Activated naive CD4-positive, alpha-beta T cell (primary cell): ENCODE results near the gene GNGT1.
"Not testable (repeated sequence)": the region's sequence is repeated elsewhere in the genome, so short reads cannot be mapped to it uniquely, and the experiment has no call there.

Source experiments
- DNase-seq, 4 experiments: peaks; one replicate each; lab custom pipeline; 2025; lab: John Stamatoyannopoulos, UW

The GNGT1 gene

GRCh38 chr7:93910076-93910994 is 4.0 kb downstream of the GNGT1 start:
- no peak for DNase-seq

- not testable (repeated sequence) for DNase-seq
These were observed 4.9 kb downstream of the GNGT1 start for GRCh38 chr7:93911242-93911641.

- not testable (repeated sequence) for DNase-seq
These were observed 5.3 kb downstream of the GNGT1 start for GRCh38 chr7:93911661-93912060.

DNA sequence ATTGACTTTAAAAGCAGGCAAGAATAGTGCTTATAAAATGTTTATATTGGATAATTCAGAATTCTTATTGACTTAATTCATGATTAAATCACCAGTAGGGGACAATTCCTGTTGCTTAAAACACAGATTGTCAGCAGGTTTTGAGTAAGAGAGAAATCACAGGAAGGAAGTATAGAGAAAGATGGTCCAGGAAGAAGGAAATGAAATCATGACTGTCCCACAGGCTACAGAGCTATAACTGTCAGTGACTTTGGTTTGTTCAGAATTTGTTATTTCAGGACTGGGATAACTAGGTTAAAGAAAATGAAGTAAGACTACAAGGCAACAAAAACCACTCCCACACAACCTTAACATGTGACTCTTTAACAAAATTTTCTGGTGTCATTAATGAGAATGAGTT is 6.8 kb downstream of the GNGT1 start:
- no peak for DNase-seq

DNA sequence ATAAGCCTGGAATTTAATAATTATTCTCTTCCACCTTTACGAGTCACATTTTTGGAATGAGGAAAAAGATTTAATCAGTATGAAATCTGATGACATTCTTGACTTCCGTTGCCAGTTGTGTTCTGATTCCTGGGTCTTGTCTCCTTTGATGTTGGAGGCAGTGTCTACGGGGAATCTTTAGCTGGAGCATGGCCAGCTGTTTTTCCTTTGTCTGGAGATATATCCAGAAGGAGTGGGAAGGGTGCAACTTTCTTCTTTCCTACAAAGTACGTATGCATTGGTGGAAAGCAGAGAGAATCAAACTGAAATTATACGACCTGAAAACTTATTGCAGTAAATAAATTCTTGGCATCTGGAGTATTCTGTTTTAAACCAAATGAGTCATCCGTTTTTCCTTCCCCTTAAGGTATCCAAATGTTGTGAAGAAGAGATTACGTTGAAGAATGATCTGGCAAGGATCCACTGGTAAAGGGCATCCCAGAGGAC is 8.3 kb downstream of the GNGT1 start:
- no peak for DNase-seq

DNA sequence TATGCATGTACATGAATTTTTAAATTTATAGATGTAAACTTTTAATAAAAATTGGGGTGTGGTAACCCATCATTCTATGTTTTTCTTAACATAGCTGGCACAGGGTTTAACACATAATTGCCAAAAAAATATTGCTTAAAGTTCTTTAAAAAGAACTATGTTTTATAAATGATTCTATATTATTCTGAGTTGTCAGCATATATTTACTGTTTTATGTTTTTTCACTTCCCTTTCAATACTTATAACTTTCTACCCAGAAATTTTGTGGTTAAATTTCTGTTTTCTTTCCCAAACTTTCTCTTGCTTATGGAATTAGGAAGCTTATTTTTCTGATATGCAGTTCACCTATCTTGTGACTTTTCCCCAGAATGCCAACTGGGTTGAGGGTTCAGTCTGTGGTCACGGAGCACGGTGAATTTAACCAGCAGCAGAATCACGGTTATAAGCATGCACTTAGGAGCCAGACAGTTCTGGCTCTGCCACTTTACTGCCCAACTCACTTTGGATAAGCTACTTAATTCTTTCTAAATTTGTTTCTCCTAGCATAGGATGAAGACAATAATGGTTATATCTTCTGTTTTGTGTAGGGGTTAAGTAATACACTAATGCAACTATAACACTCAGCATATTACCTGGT is 9.0 kb downstream of the GNGT1 start:
- DNase-seq, result not testable (repeated sequence)

DNA sequence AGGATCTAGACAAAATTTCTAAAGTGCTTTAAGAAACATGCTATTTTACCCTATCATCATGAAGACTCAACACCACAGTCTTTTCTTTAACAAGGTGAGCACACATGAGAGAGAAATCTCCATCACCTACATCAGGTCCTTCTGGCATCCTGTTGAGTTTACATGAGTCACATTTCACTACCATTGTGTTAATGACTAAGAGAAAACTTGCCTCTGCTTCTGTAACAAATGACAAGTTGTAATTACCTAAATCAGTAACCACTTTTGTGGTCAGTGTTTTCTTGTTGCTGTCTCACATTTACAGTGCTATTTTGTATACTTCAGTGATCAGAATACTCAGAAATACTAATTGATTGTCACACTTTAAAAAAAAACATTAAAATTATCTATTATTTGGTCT is 9.5 kb downstream of the GNGT1 start:
- DNase-seq, result not testable (repeated sequence)

DNA sequence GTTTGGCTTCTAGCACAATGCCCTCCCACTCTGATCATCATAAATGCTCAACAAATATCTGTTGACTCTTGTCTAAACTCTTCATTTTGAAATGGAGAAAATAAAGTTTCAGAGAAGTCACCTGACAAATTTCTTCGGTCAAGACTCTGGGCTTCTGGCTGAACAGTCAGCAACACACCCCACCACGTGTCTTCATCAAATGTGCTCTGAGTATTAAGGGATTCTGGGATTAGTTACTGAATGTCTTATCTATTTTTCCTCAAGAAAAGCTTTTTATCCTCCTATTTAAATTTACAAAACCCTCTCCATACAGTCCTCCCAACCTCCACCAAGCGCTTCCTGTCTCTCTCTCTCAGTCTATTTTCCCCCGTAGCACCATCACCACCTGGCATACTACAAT is 9.9 kb downstream of the GNGT1 start:
- DNase-seq, result not testable (repeated sequence)

DNA sequence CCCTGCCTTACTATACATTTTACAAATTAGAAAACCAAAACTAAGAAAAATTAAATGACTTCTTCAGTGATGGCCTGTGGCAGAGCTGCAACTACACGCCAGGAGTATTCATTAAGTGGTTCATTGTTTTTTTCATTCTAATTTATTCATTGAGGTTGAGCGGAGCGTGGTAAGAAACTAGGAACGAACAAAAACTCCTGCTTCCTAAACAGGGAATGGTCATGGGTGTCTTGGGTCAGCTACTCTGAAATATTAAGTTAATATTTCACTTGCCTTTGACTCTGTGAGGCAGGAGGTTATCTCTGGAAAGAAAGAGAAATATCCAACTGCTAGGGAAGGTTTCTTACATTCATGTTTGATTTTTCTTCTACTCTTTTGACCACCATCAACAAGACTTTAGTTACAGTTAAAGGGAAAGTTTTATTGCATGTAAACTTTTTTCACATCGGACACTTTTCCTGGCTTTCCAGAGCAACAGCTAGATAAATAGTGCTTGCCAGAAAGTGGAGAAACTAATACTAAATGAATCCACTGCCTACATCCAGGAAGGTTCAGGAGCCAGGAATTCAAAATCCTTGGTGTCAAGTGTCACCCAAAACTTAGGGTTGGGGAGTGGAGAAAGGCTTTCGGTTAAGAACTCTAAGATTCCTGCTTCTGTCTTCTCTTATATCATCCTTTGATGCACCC is 14.3 kb downstream of the GNGT1 start:
- DNase-seq, result no peak

DNA sequence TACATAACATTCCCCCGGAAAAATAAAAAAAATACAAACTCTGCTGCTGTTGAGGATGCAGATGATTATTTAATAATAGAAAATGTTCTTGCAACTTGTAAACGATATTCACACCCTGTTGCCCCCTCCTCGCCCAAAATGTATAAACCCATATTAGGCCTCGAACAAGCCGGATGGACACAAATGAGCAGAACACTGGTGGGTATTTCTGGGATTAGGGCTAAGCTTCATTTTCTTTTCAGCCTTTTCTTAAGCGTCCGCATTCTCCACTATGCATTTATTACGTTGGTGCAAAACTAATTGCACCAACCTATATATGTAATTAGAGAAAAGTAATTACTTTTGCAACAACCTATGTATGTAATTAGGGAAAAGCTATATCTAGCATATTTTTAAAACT is 14.8 kb downstream of the GNGT1 start:
- no peak for DNase-seq

DNA sequence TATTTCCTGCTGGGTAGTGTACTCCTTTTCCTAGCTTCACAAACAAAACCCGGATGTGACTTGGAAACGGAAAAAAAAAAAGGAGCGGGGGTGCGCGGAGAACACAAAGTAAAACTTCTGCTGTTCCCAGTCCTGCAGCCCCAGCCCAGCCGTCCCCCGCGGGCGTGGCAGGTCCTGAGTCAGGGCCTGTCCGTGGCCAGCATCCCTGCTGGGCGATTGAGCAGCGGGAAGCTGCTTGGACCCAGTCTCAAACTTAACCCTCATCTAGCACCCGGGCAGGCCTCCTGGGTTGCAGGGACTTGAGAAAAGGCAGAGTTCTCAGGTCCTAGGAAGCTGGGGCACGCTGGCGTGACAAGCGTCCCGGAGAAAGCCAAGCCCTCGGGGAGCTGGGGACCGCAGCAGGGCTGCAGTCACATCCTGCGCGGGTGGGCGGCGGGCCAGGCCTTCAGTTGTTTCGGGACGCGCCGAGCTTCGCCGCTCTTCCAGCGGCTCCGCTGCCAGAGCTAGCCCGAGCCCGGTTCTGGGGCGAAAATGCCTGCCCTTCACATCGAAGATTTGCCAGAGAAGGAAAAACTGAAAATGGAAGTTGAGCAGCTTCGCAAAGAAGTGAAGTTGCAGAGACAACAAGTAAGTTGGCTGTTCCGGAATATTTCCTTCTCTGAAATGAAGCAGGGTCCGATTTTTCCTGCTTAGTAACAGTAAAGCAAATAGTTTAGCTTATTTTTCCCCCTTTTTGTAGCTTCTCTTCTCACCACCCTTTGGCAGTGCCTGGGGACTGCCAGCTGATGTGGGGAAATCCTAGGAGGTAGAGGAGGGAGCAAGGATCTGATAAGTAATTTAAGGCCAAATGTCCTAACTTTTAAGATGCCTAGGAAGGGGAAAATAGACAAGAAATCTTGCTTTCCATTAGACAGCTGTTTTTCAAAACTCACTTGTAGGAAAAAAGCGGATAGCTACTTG is 15.5 kb downstream of the GNGT1 start, which contains the start of gene GNG11:
Gene GNG11, plus strand, starts transcription at position 129 of the 960 bp plus-strand sequence. Its CDS starts 403 bp downstream, at position 532.
- DNase-seq, result peak in 2 of 4 experiments; percentile 1

DNA sequence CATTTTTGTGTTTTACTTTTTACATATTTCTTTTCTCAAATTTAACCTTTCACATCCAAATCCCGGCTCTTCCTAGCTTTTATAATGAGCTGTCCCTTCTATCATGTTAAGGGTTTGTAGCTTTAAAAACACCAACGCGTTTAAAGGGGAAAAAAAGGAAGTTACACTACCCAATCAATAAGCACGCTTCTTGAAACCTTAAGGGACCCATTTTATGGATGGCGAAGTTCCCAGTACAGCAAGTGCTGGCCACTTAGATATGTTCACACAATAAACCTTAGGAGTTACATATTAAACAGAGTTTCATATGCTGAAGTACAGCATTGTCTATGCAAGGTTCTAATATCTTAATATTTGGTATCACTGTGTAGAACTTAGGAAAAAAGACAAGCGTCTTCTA is 16.9 kb downstream of the GNGT1 start:
- no peak for DNase-seq

DNA sequence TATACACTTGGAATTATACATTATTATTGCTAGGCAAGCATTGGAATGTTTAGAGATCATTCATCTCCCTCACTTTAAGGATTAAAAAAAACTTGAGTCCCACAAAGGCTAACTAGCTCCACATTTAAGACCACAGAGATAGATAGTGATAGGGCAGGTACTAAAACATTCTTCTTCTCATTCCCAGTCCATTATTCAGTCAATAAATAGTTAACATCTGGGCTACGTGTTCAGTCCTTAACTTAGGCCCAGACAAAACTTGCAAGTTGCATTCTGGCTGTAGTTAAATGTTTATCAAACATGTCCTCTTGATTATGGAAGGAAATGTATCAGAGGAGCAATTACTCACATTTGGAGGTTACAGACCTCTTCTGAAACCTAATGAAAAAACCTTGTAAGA is 17.6 kb downstream of the GNGT1 start:
- DNase-seq, result no peak

GRCh38 chr7:93926800-93927199 is 20.4 kb downstream of the GNGT1 start:
- no peak for DNase-seq

GRCh38 chr7:93927585-93927984 is 21.2 kb downstream of the GNGT1 start:
- DNase-seq, result no peak

DNA sequence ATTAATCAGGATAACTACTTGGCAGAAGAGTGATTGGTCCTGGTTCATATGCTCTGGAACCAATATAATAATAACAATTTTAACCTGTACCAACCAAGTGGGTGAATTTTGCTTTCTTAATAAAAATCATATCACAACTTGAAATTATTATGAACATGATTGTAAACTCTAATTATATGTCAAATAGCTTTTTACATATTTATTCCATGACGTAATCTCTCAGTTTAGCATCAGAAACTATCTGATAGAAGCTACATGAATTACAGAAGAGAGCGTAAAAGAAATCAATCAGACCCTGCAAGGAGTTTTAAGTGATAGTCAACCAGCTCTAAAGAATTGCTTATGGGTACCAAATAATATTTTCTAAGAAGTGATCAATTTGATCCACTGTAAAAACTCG is 25.3 kb downstream of the GNGT1 start:
- DNase-seq, result no peak

- no peak for DNase-seq
These were observed 26.8 kb downstream of the GNGT1 start for GRCh38 chr7:93933156-93933555.

- DNase-seq, result no peak
These were observed 28.7 kb downstream of the GNGT1 start for GRCh38 chr7:93935102-93935501.

- no peak for DNase-seq
These were observed 31.5 kb downstream of the GNGT1 start for GRCh38 chr7:93937818-93938217.

GRCh38 chr7:93938293-93938692 is 31.9 kb downstream of the GNGT1 start:
- DNase-seq, result no peak

- no peak for DNase-seq
These were observed 35.6 kb downstream of the GNGT1 start for GRCh38 chr7:93941945-93942344.
